Kidney (tissue), 14 donors: ENCODE measurements around the gene CSTB. TPM values are rescaled to one million over a fixed set of nuclear protein-coding genes. Genes with fewer than 3 reads are reported as not detected.
A peak's percentile ranks its signal among the peaks of the same experiment; 100 is the strongest.

ENCODE experiments used
- DNase-seq, 5 donors: peaks; one replicate each; pipeline ENCODE4 v3.0.0-alpha.2; 2013 to 2020
- FAIRE-seq: peaks from 2 replicates; lab custom pipeline; 2012; peaks lifted over from hg19 to GRCh38; lab: Jason Lieb, UNC
- H3K27ac ChIP-seq, 2 donors: one replicate each; pipeline ENCODE4 v1.7.0; 2013; ENCODE audit warnings: low read depth in 2 of 2, low read length in 2 of 2, inconsistent platforms in 1 of 2
- H3K27me3 ChIP-seq: one replicate; pipeline ENCODE4 v1.7.1; 2013; ENCODE audit warnings: low read length, inconsistent platforms; ENCODE audit not compliant: control insufficient read depth, insufficient read depth
- H3K36me3 ChIP-seq, 3 donors: one replicate each; pipeline versions ENCODE4 v1.7.0 to v1.7.1; 2013; ENCODE audit warnings: low read length in 3 of 3, control low read depth in 1 of 3, inconsistent platforms in 1 of 3; ENCODE audit not compliant: insufficient read depth in 3 of 3, control insufficient read depth in 2 of 3
- H3K4me1 ChIP-seq, 3 donors: one replicate each; pipeline versions ENCODE4 v1.7.0 to v1.7.1; 2013; ENCODE audit warnings: low read length in 3 of 3, inconsistent platforms in 1 of 3, low read depth in 1 of 3; ENCODE audit not compliant: control insufficient read depth in 2 of 3, insufficient read depth in 2 of 3
- H3K4me3 ChIP-seq, 3 donors: one replicate each; pipeline versions ENCODE4 v1.7.0 to v1.8.1; 2013; ENCODE audit warnings: low read length in 3 of 3, control low read depth in 1 of 3, inconsistent platforms in 1 of 3
- H3K9ac ChIP-seq, 3 donors: one replicate each; pipeline versions ENCODE4 v1.7.0 to v1.7.1; 2013; ENCODE audit warnings: low read length in 3 of 3, control low read depth in 1 of 3, inconsistent platforms in 1 of 3
- H3K9me3 ChIP-seq, 3 donors: one replicate each; pipeline versions ENCODE4 v1.7.0 to v1.7.1; 2013; ENCODE audit warnings: low read length in 3 of 3, control low read depth in 1 of 3, inconsistent platforms in 1 of 3; ENCODE audit not compliant: control insufficient read depth in 2 of 3, insufficient read depth in 1 of 3
- intact Hi-C: fragments of 100-400 bp; cut with DNase I; formaldehyde crosslinking; loops from one replicate; pipeline ENCODE4 v1.11.1; 2022
- polyA plus RNA-seq: library from polyadenylated mRNA; stranded (reverse); fragments of 350-450 nt; fragmentation: Illumina TruSeq; extraction: RNeasy Lipid Tissue Mini Kit (QIAGEN cat#74804); gene quantifications from one replicate; pipeline ENCODE4 v1.2.3, GENCODE V29; 2014; ENCODE audit warnings: low read depth, low replicate concordance; ENCODE audit not compliant: insufficient read depth
- total RNA-seq: library from RNA; stranded (reverse); fragmentation: NEBNext Ultra II Directional; extraction: Animal tissue kit (Norgen Biotek cat#: 25700); gene quantifications from one replicate; pipeline ENCODE4 v1.2.1, GENCODE V29; 2021
- TF ChIP-seq, protein P1 (sequence below): IDR thresholded peaks from 3 replicates; pipeline ENCODE4 v1.5.1; 2012; ENCODE audit warnings: mild to moderate bottlenecking, moderate library complexity, borderline replicate concordance; ENCODE audit not compliant: insufficient read depth; ENCODE audit errors: extremely low read depth
- donor health status: control.
- donor health status: control.
- donor health status: control.
- donor health status: control.
- donor health status: control.
- donor health status: DM: yes; HTN: yes; CAD: no.
- donor health status: Normal renal cell carcinoma (clear cell type).

CSTB gene
- total and polyA plus RNA-seq, 2 donors from 2014 or later: 74.5 to 97.8 TPM

DNA sequence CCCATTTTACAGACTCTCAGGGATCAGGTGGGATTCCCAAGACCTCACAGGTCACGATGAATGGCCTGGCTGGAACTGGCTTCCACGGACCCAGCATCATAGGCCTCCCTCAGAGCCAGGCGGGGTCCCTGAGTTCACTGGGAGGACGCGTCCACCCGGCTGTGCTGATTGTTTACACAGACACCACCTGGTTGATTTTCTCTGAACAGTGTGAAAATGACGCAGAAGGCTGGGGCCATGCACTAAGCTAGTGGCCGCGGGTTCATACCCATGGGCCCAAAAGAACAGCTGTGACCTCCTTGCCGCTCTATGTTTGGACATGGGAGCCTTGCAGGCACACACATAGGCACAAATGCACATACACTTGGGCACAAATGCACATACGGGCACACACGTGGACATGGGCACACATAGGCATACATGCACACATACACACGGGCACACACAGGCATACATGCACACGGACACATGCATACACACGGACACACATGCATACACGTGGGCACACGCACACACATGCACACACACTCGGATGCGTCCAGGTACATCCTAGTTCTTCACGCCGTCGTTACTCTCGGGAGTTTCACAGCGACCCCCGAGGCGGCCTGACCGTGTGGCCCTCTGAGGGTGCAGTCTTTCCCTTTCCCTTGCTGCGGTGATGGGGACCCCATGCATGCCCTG is 23.2 kb downstream of the CSTB start:
- Histone ChIP-seq H3K4me3 (no peak overlapping the region), H3K36me3 (peaks cover 5 to 60% (median 18%) of the 10 kb centered on the region in 3 donors), H3K9me3 (no peaks in the 10 kb centered on the region), H3K27ac (no peak overlapping the region), H3K4me1 (no peaks in the 10 kb centered on the region), H3K9ac (no peak overlapping the region), H3K27me3 (no peaks in the 10 kb centered on the region)
- DNase-seq (peak in 1 of 5 donors; percentile 35), FAIRE-seq (no peak)
- TF ChIP-seq, protein P1, sequence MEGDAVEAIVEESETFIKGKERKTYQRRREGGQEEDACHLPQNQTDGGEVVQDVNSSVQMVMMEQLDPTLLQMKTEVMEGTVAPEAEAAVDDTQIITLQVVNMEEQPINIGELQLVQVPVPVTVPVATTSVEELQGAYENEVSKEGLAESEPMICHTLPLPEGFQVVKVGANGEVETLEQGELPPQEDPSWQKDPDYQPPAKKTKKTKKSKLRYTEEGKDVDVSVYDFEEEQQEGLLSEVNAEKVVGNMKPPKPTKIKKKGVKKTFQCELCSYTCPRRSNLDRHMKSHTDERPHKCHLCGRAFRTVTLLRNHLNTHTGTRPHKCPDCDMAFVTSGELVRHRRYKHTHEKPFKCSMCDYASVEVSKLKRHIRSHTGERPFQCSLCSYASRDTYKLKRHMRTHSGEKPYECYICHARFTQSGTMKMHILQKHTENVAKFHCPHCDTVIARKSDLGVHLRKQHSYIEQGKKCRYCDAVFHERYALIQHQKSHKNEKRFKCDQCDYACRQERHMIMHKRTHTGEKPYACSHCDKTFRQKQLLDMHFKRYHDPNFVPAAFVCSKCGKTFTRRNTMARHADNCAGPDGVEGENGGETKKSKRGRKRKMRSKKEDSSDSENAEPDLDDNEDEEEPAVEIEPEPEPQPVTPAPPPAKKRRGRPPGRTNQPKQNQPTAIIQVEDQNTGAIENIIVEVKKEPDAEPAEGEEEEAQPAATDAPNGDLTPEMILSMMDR: no peak
- intact Hi-C loops: no loop called here

GRCh38 chr21:43751955-43752591 is 24.0 kb downstream of the CSTB start:
- Histone ChIP-seq H3K4me1 (no peaks in the 10 kb centered on the region), H3K27me3 (no peaks in the 10 kb centered on the region), H3K9me3 (no peaks in the 10 kb centered on the region), H3K36me3 (peaks cover 5 to 64% (median 18%) of the 10 kb centered on the region in 3 donors), H3K4me3 (no peak overlapping the region), H3K27ac (no peak overlapping the region), H3K9ac (no peak overlapping the region)
- intact Hi-C loops: no loop called here
- FAIRE-seq (no peak), DNase-seq (no peak)
- TF ChIP-seq, protein P1: no peak

DNA sequence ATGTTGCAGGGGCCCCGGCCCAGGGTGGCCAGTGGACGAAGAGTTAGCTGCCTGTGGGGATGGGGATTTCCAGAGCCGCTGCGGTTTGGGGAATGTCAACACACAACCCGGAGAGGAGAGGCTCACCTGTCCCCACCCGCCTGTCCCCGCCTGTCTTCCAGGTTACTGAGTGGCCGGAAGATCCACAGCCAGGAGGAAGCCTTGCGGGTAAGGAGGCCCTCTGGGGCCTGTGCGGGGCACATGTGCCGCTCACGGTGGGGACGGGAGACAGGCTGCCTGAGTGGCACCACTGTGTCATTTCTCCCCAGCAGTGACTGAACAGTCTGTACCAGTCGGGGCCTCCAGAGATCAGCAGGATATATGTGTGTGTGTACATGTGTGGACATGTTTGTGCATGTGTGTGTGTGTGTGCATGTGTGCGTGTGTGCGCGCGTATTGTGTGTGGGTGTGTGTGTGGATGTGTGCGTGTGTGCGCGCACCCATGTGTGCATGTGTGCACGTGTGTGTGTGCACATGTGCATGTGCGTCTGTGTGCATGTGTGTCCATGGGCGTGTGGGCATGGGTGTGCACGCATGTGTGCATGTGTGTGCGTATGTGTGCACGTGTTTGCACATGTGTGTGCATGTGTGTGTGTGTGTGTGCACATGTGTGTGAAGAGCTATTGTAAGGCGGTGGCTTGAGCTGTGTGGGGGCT is 25.6 kb downstream of the CSTB start:
- intact Hi-C loops: no loop called here
- TF ChIP-seq, protein P1: no peak
- H3K27me3 ChIP-seq: no peaks in the 10 kb centered on the region
- DNase-seq (no peak), FAIRE-seq (no peak)
- H3K9me3 ChIP-seq: no peaks in the 10 kb centered on the region
- H3K36me3 ChIP-seq: peaks cover 5 to 64% (median 21%) of the 10 kb centered on the region in 3 donors
- no peak overlapping the region for H3K4me3 ChIP-seq
- H3K4me1 ChIP-seq: no peaks in the 10 kb centered on the region
- H3K9ac ChIP-seq: no peak overlapping the region
- no peak overlapping the region for H3K27ac ChIP-seq
